ENCODE measurements around the gene ALLC.

Gene ALLC

GRCh38 chr2:3751251-3751650, 93.3 kb downstream of the ALLC start:
- Histone ChIP-seq H3K36me3 (ENCODE audit: control insufficient read depth, insufficient read depth, low read length) (no peaks in the 10 kb centered on the region), H3K9me3 (ENCODE audit: control insufficient read depth, insufficient read depth, low read length) (no peaks in the 10 kb centered on the region), H3K27me3 (ENCODE audit: control insufficient read depth, insufficient read depth, low read length) (no peaks in the 10 kb centered on the region), H3K4me3 (ENCODE audit: low read length) (no peak overlapping the region), H3K4me1 (ENCODE audit: control insufficient read depth, insufficient read depth, low read length) (no peaks in the 10 kb centered on the region), H3K27ac (ENCODE audit: low read length) (no peak overlapping the region)
- no peak for DNase-seq (ENCODE audit: low read depth, low spot score)
- WGBS (ENCODE audit: insufficient coverage, insufficient read length) = no CpG with 5 or more reads among the region's 7 CpGs

DNA sequence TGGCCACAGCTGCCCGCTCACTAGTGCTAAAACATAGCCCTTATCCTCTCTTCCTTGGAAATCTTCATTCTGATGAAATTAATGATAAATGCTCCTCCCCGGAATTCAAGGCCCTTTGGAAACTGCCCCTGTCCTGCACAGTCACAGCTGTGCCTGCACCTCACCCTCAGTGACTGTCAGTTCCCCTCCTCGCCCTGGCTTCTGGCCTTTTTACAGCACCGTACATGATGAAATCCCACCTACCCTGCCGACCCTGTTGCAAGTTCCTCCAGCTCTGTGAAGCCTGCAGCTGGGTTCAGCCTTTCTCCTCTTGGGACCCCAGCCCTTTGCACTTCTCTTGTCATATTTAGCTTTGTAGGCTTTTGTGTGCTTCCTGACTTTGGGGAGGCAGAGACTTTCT, 93.8 kb downstream of the ALLC start:
- no peaks in the 10 kb centered on the region for H3K27me3 ChIP-seq (ENCODE audit: control insufficient read depth, insufficient read depth, low read length)
- WGBS (ENCODE audit: insufficient coverage, insufficient read length) = no CpG with 5 or more reads among the region's 5 CpGs
- no peak for DNase-seq (ENCODE audit: low read depth, low spot score)
- no peak overlapping the region for H3K4me3 ChIP-seq (ENCODE audit: low read length)
- H3K27ac ChIP-seq (ENCODE audit: low read length) = no peak overlapping the region
- H3K9me3 ChIP-seq (ENCODE audit: control insufficient read depth, insufficient read depth, low read length) = no peaks in the 10 kb centered on the region
- no peaks in the 10 kb centered on the region for H3K36me3 ChIP-seq (ENCODE audit: control insufficient read depth, insufficient read depth, low read length)
- no peaks in the 10 kb centered on the region for H3K4me1 ChIP-seq (ENCODE audit: control insufficient read depth, insufficient read depth, low read length)
